WTC11 (cell line): ENCODE data around the gene BACE2. TPM values are rescaled to one million over a fixed set of nuclear protein-coding genes. Genes with fewer than 3 reads are reported as not detected.

Source experiments
- ATAC-seq: fragments of 200-7000 bp; cut with Tn5 transposase; 2 replicates; pipeline ENCODE4 v1.10.0; 2021; ENCODE audit warnings: mild to moderate bottlenecking, moderate library complexity
- CTCF ChIA-PET: fragments of 300-600 bp; sonication (Branson Sonifier 250); formaldehyde crosslinking; loops from one replicate; lab custom pipeline; 2021; ENCODE audit warnings: antibody characterized with exemption; lab: Charles Lee
- POLR2A ChIA-PET: fragments of 350-600 bp; sonication (Branson Sonifier 250); formaldehyde crosslinking; loops from one replicate; lab custom pipeline; 2021; ENCODE audit warnings: antibody characterized with exemption; lab: Charles Lee
- DNase-seq: peaks from one replicate; pipeline ENCODE4 v3.0.0; 2021; ENCODE audit warnings: low spot score
- H3K27ac Mint-ChIP-seq: 2 replicates; pipeline ENCODE4 v1.8.0; 2021; ENCODE audit warnings: mixed read lengths
- H3K27me3 Mint-ChIP-seq: 2 replicates; pipeline ENCODE4 v1.8.0; 2021; ENCODE audit warnings: low read depth, mild to moderate bottlenecking, moderate library complexity, mixed read lengths
- H3K36me3 Mint-ChIP-seq: 2 replicates; pipeline ENCODE4 v1.8.0; 2021; ENCODE audit warnings: mixed read lengths
- H3K4me1 Mint-ChIP-seq: 2 replicates; pipeline ENCODE4 v1.8.0; 2022; ENCODE audit warnings: mixed read lengths
- H3K4me3 Mint-ChIP-seq: 2 replicates; pipeline ENCODE4 v1.8.0; 2021; ENCODE audit warnings: mild to moderate bottlenecking, moderate library complexity, mixed read lengths
- H3K9me3 Mint-ChIP-seq: 2 replicates; pipeline ENCODE4 v1.8.0; 2021; ENCODE audit warnings: mixed read lengths
- CREB1 ChIP-seq: sonication (generic); formaldehyde crosslinking; IDR thresholded peaks from 2 replicates; pipeline ENCODE4 v1.8.0; 2023; ENCODE audit warnings: mild to moderate bottlenecking, missing genetic modification reagents
- EMX1 ChIP-seq: fragments of 250-450 bp; sonication (Bioruptor Pico); IDR thresholded peaks from 2 replicates; pipeline ENCODE4 v1.8.0; 2021; ENCODE audit warnings: mild to moderate bottlenecking
- GTF2I ChIP-seq: fragments of 250-450 bp; sonication (Bioruptor Pico); conservative IDR thresholded peaks from 2 replicates; pipeline ENCODE4 v1.4.0; 2021; ENCODE audit warnings: mild to moderate bottlenecking
- JUN ChIP-seq: sonication (generic); formaldehyde crosslinking; IDR thresholded peaks from 2 replicates; pipeline ENCODE4 v1.8.0; 2023; ENCODE audit warnings: mild to moderate bottlenecking, missing genetic modification reagents
- NFATC4 ChIP-seq: fragments of 250-450 bp; sonication (Bioruptor Pico); IDR thresholded peaks from 2 replicates; pipeline ENCODE4 v1.9.0; 2021; ENCODE audit warnings: mild to moderate bottlenecking
- NFYB ChIP-seq: sonication (generic); formaldehyde crosslinking; conservative IDR thresholded peaks from 2 replicates; pipeline ENCODE4 v1.8.0; 2022; ENCODE audit warnings: low read depth, missing genetic modification reagents
- OVOL2 ChIP-seq: fragments of 250-450 bp; sonication (Bioruptor Pico); IDR thresholded peaks from 2 replicates; pipeline ENCODE4 v1.9.0; 2021; ENCODE audit warnings: mild to moderate bottlenecking, borderline replicate concordance
- RORB ChIP-seq: fragments of 250-450 bp; sonication (Bioruptor Pico); IDR thresholded peaks from 2 replicates; pipeline ENCODE4 v1.9.0; 2021; ENCODE audit warnings: mild to moderate bottlenecking
- SMAD3 ChIP-seq: sonication (generic); formaldehyde crosslinking; IDR thresholded peaks from 2 replicates; pipeline ENCODE4 v1.8.0; 2022; ENCODE audit warnings: missing genetic modification reagents, mild to moderate bottlenecking, borderline replicate concordance
- ZNF263 ChIP-seq: sonication (generic); formaldehyde crosslinking; IDR thresholded peaks from 2 replicates; pipeline ENCODE4 v1.8.1; 2022; ENCODE audit warnings: low read depth, mild to moderate bottlenecking, moderate library complexity, missing genetic modification reagents
- ZNF317 ChIP-seq: sonication (generic); formaldehyde crosslinking; IDR thresholded peaks from 2 replicates; pipeline ENCODE4 v1.8.1; 2023; ENCODE audit warnings: low read depth, mild to moderate bottlenecking, moderate library complexity, missing genetic modification reagents, borderline replicate concordance
- total RNA-seq: library from RNA; stranded (reverse); gene quantifications from 3 replicates; pipeline ENCODE4 v1.2.3, GENCODE V29; 2021
- TF ChIP-seq, protein P1 (sequence below): fragments of 250-450 bp; sonication (Bioruptor Pico); IDR thresholded peaks from 2 replicates; pipeline ENCODE4 v1.9.0; 2021; ENCODE audit warnings: moderate library complexity, mild to moderate bottlenecking, inconsistent platforms, borderline replicate concordance
- TF ChIP-seq, protein P2 (sequence below): sonication (generic); formaldehyde crosslinking; IDR thresholded peaks from 2 replicates; pipeline ENCODE4 v1.8.1; 2023; ENCODE audit warnings: mild to moderate bottlenecking, missing genetic modification reagents, moderate library complexity
- TF ChIP-seq, protein P3 (sequence below): sonication (generic); formaldehyde crosslinking; IDR thresholded peaks from 2 replicates; pipeline ENCODE4 v1.8.1; 2022; ENCODE audit warnings: mild to moderate bottlenecking, missing genetic modification reagents, moderate library complexity, borderline replicate concordance
- TF ChIP-seq, protein P4 (sequence below): sonication (generic); formaldehyde crosslinking; IDR thresholded peaks from 2 replicates; pipeline ENCODE4 v1.8.1; 2023; ENCODE audit warnings: mild to moderate bottlenecking, missing genetic modification reagents
- TF ChIP-seq, protein P5 (sequence below): fragments of 250-450 bp; sonication (Bioruptor Pico); IDR thresholded peaks from 2 replicates; pipeline ENCODE4 v1.9.0; 2021; ENCODE audit warnings: mild to moderate bottlenecking, borderline replicate concordance
- TF ChIP-seq, protein P6 (sequence below): fragments of 250-450 bp; sonication (Bioruptor Pico); IDR thresholded peaks from 2 replicates; pipeline ENCODE4 v1.8.0; 2021; ENCODE audit warnings: mild to moderate bottlenecking
- TF ChIP-seq, protein P7 (sequence below): fragments of 200-600 bp; IDR thresholded peaks from 2 replicates; pipeline ENCODE4 v1.8.0; 2022; ENCODE audit warnings: antibody characterized with exemption

Gene BACE2
- total RNA-seq, 1 experiment from 2014 or later: 9.8 TPM

DNA sequence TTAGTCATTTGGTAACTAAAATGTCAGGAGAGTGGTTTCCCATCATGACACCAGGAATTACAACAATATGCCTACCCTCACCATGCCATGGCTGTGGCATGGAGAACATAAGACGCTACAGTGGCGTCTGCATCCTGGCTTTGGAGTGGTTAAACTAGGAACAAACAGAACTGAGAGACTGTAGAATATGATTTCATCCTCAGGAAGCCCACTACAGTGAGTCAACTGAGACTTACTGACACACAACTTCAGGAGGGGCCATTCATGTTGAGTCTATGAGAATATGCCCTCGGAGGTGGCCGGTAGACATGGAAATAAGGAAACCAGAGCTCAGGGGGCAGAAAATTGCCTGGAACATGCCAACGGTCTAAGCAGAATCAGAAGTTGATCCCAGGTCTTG is 5.9 kb upstream of the BACE2 start:
- Mint-ChIP-seq H3K9me3 (peaks cover 13% of the 10 kb centered on the region), H3K4me3 (no peak overlapping the region), H3K36me3 (peaks cover 7% of the 10 kb centered on the region), H3K4me1 (peaks cover 3% of the 10 kb centered on the region; the same call in 1 of the 2 replicates), H3K27ac (no peak overlapping the region)
- ChIA-PET POLR2A (no interaction called here), CTCF (no interaction called here)
- no peak for DNase-seq
- ATAC-seq: no peak
- TF ChIP-seq OVOL2 (CRISPR knock-in tag) (no peak), ZNF263 (CRISPR knock-in tag) (no peak), ZNF317 (CRISPR knock-in tag) (no peak), EMX1 (CRISPR knock-in tag) (no peak), JUN (CRISPR knock-in tag) (no peak), NFYB (CRISPR knock-in tag) (no peak), GTF2I (CRISPR knock-in tag) (no peak), NFATC4 (no peak), SMAD3 (CRISPR knock-in tag) (no peak), RORB (no peak), CREB1 (CRISPR knock-in tag) (no peak)
- TF ChIP-seq, protein P1, sequence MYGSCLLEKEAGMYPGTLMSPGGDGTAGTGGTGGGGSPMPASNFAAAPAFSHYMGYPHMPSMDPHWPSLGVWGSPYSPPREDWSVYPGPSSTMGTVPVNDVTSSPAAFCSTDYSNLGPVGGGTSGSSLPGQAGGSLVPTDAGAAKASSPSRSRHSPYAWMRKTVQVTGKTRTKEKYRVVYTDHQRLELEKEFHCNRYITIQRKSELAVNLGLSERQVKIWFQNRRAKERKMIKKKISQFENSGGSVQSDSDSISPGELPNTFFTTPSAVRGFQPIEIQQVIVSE (CRISPR knock-in tag): no peak
- TF ChIP-seq, protein P2, sequence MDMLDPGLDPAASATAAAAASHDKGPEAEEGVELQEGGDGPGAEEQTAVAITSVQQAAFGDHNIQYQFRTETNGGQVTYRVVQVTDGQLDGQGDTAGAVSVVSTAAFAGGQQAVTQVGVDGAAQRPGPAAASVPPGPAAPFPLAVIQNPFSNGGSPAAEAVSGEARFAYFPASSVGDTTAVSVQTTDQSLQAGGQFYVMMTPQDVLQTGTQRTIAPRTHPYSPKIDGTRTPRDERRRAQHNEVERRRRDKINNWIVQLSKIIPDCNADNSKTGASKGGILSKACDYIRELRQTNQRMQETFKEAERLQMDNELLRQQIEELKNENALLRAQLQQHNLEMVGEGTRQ: no peak
- TF ChIP-seq, protein P3, sequence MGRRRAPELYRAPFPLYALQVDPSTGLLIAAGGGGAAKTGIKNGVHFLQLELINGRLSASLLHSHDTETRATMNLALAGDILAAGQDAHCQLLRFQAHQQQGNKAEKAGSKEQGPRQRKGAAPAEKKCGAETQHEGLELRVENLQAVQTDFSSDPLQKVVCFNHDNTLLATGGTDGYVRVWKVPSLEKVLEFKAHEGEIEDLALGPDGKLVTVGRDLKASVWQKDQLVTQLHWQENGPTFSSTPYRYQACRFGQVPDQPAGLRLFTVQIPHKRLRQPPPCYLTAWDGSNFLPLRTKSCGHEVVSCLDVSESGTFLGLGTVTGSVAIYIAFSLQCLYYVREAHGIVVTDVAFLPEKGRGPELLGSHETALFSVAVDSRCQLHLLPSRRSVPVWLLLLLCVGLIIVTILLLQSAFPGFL (CRISPR knock-in tag): no peak
- TF ChIP-seq, protein P4, sequence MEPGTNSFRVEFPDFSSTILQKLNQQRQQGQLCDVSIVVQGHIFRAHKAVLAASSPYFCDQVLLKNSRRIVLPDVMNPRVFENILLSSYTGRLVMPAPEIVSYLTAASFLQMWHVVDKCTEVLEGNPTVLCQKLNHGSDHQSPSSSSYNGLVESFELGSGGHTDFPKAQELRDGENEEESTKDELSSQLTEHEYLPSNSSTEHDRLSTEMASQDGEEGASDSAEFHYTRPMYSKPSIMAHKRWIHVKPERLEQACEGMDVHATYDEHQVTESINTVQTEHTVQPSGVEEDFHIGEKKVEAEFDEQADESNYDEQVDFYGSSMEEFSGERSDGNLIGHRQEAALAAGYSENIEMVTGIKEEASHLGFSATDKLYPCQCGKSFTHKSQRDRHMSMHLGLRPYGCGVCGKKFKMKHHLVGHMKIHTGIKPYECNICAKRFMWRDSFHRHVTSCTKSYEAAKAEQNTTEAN (CRISPR knock-in tag): no peak
- TF ChIP-seq, protein P5, sequence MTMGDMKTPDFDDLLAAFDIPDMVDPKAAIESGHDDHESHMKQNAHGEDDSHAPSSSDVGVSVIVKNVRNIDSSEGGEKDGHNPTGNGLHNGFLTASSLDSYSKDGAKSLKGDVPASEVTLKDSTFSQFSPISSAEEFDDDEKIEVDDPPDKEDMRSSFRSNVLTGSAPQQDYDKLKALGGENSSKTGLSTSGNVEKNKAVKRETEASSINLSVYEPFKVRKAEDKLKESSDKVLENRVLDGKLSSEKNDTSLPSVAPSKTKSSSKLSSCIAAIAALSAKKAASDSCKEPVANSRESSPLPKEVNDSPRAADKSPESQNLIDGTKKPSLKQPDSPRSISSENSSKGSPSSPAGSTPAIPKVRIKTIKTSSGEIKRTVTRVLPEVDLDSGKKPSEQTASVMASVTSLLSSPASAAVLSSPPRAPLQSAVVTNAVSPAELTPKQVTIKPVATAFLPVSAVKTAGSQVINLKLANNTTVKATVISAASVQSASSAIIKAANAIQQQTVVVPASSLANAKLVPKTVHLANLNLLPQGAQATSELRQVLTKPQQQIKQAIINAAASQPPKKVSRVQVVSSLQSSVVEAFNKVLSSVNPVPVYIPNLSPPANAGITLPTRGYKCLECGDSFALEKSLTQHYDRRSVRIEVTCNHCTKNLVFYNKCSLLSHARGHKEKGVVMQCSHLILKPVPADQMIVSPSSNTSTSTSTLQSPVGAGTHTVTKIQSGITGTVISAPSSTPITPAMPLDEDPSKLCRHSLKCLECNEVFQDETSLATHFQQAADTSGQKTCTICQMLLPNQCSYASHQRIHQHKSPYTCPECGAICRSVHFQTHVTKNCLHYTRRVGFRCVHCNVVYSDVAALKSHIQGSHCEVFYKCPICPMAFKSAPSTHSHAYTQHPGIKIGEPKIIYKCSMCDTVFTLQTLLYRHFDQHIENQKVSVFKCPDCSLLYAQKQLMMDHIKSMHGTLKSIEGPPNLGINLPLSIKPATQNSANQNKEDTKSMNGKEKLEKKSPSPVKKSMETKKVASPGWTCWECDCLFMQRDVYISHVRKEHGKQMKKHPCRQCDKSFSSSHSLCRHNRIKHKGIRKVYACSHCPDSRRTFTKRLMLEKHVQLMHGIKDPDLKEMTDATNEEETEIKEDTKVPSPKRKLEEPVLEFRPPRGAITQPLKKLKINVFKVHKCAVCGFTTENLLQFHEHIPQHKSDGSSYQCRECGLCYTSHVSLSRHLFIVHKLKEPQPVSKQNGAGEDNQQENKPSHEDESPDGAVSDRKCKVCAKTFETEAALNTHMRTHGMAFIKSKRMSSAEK (CRISPR knock-in tag): no peak
- TF ChIP-seq, protein P6, sequence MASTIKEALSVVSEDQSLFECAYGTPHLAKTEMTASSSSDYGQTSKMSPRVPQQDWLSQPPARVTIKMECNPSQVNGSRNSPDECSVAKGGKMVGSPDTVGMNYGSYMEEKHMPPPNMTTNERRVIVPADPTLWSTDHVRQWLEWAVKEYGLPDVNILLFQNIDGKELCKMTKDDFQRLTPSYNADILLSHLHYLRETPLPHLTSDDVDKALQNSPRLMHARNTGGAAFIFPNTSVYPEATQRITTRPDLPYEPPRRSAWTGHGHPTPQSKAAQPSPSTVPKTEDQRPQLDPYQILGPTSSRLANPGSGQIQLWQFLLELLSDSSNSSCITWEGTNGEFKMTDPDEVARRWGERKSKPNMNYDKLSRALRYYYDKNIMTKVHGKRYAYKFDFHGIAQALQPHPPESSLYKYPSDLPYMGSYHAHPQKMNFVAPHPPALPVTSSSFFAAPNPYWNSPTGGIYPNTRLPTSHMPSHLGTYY (CRISPR knock-in tag): no peak
- TF ChIP-seq, protein P7, sequence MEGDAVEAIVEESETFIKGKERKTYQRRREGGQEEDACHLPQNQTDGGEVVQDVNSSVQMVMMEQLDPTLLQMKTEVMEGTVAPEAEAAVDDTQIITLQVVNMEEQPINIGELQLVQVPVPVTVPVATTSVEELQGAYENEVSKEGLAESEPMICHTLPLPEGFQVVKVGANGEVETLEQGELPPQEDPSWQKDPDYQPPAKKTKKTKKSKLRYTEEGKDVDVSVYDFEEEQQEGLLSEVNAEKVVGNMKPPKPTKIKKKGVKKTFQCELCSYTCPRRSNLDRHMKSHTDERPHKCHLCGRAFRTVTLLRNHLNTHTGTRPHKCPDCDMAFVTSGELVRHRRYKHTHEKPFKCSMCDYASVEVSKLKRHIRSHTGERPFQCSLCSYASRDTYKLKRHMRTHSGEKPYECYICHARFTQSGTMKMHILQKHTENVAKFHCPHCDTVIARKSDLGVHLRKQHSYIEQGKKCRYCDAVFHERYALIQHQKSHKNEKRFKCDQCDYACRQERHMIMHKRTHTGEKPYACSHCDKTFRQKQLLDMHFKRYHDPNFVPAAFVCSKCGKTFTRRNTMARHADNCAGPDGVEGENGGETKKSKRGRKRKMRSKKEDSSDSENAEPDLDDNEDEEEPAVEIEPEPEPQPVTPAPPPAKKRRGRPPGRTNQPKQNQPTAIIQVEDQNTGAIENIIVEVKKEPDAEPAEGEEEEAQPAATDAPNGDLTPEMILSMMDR: no peak
- TF ChIP-seq, all 79 proteins: peak for 0
- H3K27me3 Mint-ChIP-seq: peaks cover 38% of the 10 kb centered on the region
